Measurements from ENCODE around the gene SLC15A5.

Gene SLC15A5

GRCh38 chr12:16277585-16277984 lies at the start of gene SLC15A5:
Gene SLC15A5 (minus strand): TSS chr12:16277685. CDS start chr12:16277685, 0 bp downstream.
- ATAC-seq: no peak

GRCh38 chr12:16325426-16325825 lies 47.9 kb upstream of the SLC15A5 start:
- no peak for ATAC-seq

GRCh38 chr12:16324772-16325171 lies 47.3 kb upstream of the SLC15A5 start:
- no peak for ATAC-seq

- no peak for ATAC-seq
Measured at GRCh38 chr12:16324272-16324671, 46.8 kb upstream of the SLC15A5 start.

GRCh38 chr12:16323638-16324037 lies 46.2 kb upstream of the SLC15A5 start:
- ATAC-seq: no peak

GRCh38 chr12:16323010-16323409 lies 45.5 kb upstream of the SLC15A5 start:
- ATAC-seq: no peak

GRCh38 chr12:16310934-16311333 lies 33.4 kb upstream of the SLC15A5 start:
- ATAC-seq: no peak

GRCh38 chr12:16307856-16308475 lies 30.5 kb upstream of the SLC15A5 start:
- no peak for ATAC-seq

GRCh38 chr12:16303939-16304338 lies 26.5 kb upstream of the SLC15A5 start:
- no peak for ATAC-seq

GRCh38 chr12:16300736-16301135 lies 23.3 kb upstream of the SLC15A5 start:
- no peak for ATAC-seq

GRCh38 chr12:16300122-16300521 lies 22.6 kb upstream of the SLC15A5 start:
- no peak for ATAC-seq

GRCh38 chr12:16299403-16299802 lies 21.9 kb upstream of the SLC15A5 start:
- ATAC-seq: no peak

- no peak for ATAC-seq
Measured at GRCh38 chr12:16297521-16297920, 20.0 kb upstream of the SLC15A5 start.

GRCh38 chr12:16294376-16294956 lies 17.0 kb upstream of the SLC15A5 start:
- no peak for ATAC-seq

GRCh38 chr12:16291032-16291431 lies 13.5 kb upstream of the SLC15A5 start:
- ATAC-seq: no peak

GRCh38 chr12:16285586-16285985 lies 8.1 kb upstream of the SLC15A5 start:
- ATAC-seq: no peak

- no peak for ATAC-seq
Measured at GRCh38 chr12:16282978-16283377, 5.5 kb upstream of the SLC15A5 start.

- ATAC-seq: no peak
Measured at GRCh38 chr12:16282081-16282480, 4.6 kb upstream of the SLC15A5 start.

GRCh38 chr12:16281157-16281556 lies 3.7 kb upstream of the SLC15A5 start:
- ATAC-seq: no peak

GRCh38 chr12:16272222-16272621 lies 5.3 kb downstream of the SLC15A5 start:
- no peak for ATAC-seq

GRCh38 chr12:16271062-16271461 lies 6.4 kb downstream of the SLC15A5 start:
- no peak for ATAC-seq

GRCh38 chr12:16269946-16270345 lies 7.5 kb downstream of the SLC15A5 start:
- no peak for ATAC-seq

GRCh38 chr12:16266085-16266484 lies 11.4 kb downstream of the SLC15A5 start:
- no peak for ATAC-seq

GRCh38 chr12:16261944-16262475 lies 15.5 kb downstream of the SLC15A5 start:
- no peak for ATAC-seq

GRCh38 chr12:16260206-16260605 lies 17.3 kb downstream of the SLC15A5 start:
- ATAC-seq: no peak

Measured in activated CD4-positive, CD25-positive, alpha-beta regulatory T cell treated with anti-CD3 and anti-CD28 coated beads, Interleukin-2, amount 50 U/mL, for 24 hours (primary cell).